22Rv1 (cell line): ENCODE results near the gene NOS1AP.

Source experiments
- ZFX ChIP-seq: fragments of 450-650 bp; IDR thresholded peaks from 2 replicates; pipeline ENCODE4 v1.6.1; 2017; ENCODE audit warnings: antibody characterized with exemption, borderline replicate concordance
- TF ChIP-seq, protein P1 (sequence below): fragments of 450-650 bp; IDR thresholded peaks from 2 replicates; pipeline ENCODE4 v1.5.1; 2017; ENCODE audit warnings: mild to moderate bottlenecking

DNA sequence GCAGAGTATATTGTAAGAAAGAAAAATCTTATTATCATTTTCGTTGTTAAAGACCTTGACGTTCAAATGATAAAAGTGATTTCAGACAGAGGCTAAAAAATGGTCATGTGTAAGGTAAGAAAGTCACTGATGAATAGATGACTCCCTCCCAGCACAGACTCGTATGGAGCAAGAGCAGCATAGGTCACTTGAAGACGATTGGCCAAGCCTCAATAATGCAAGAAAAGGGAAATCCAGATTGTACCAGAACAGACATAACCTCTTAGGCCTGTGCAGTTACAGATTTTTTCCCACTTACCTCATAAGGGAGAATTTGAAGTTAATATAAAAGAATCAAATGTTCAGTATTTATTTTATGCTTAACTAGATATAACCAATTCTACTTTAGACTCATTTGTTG, 29.5 kb upstream of the NOS1AP start:
- TF ChIP-seq, protein P1, sequence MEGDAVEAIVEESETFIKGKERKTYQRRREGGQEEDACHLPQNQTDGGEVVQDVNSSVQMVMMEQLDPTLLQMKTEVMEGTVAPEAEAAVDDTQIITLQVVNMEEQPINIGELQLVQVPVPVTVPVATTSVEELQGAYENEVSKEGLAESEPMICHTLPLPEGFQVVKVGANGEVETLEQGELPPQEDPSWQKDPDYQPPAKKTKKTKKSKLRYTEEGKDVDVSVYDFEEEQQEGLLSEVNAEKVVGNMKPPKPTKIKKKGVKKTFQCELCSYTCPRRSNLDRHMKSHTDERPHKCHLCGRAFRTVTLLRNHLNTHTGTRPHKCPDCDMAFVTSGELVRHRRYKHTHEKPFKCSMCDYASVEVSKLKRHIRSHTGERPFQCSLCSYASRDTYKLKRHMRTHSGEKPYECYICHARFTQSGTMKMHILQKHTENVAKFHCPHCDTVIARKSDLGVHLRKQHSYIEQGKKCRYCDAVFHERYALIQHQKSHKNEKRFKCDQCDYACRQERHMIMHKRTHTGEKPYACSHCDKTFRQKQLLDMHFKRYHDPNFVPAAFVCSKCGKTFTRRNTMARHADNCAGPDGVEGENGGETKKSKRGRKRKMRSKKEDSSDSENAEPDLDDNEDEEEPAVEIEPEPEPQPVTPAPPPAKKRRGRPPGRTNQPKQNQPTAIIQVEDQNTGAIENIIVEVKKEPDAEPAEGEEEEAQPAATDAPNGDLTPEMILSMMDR = no peak
- TF ChIP-seq ZFX = no peak
